GM23338 (cell line): Measurements from ENCODE around the gene NRL. TPM values are rescaled to one million over a fixed set of nuclear protein-coding genes. Genes with fewer than 3 reads are reported as not detected.

Experiments
- ATAC-seq: fragments of 200-7000 bp; cut with Tn5 transposase; 3 replicates; pipeline ENCODE4 v1.9.1; 2020
- DNase-seq: peaks from one replicate; pipeline ENCODE4 v3.0.0-alpha.2; 2015; ENCODE audit warnings: low spot score
- H2AFZ ChIP-seq: fragments of 200-600 bp; sonication (generic); 2 replicates; pipeline ENCODE4 v1.8.0; 2016; ENCODE audit warnings: antibody characterized with exemption, mild to moderate bottlenecking, moderate library complexity
- H3F3A ChIP-seq: fragments of 200-600 bp; sonication (generic); replicated peaks from 2 replicates; pipeline ENCODE4 v1.8.0; 2017; ENCODE audit warnings: antibody characterized with exemption, mixed run types, low read depth
- H3K27ac ChIP-seq: fragments of 200-600 bp; sonication (generic); 2 replicates; pipeline ENCODE4 v1.6.1; 2016; ENCODE audit warnings: low read depth
- H3K27me3 ChIP-seq: fragments of 200-600 bp; sonication (generic); 2 replicates; pipeline ENCODE4 v1.8.0; 2016; ENCODE audit warnings: mild to moderate bottlenecking, mixed run types, moderate library complexity; ENCODE audit not compliant: insufficient read depth
- H3K36me3 ChIP-seq: fragments of 200-600 bp; sonication (generic); 2 replicates; pipeline ENCODE4 v1.8.0; 2016; ENCODE audit warnings: mild to moderate bottlenecking; ENCODE audit not compliant: insufficient read depth
- H3K4me1 ChIP-seq: fragments of 200-600 bp; sonication (generic); 2 replicates; pipeline ENCODE4 v1.8.0; 2016; ENCODE audit warnings: mild to moderate bottlenecking, moderate library complexity; ENCODE audit not compliant: insufficient read depth
- H3K4me2 ChIP-seq: fragments of 200-600 bp; sonication (generic); 2 replicates; pipeline ENCODE4 v1.7.1; 2017; ENCODE audit warnings: mixed run types
- H3K4me3 ChIP-seq: fragments of 200-600 bp; sonication (generic); 2 replicates; pipeline ENCODE4 v1.6.1; 2016; ENCODE audit warnings: mixed run types
- H3K79me2 ChIP-seq: fragments of 200-600 bp; sonication (generic); replicated peaks from 2 replicates; pipeline ENCODE4 v1.8.0; 2017; ENCODE audit warnings: mild to moderate bottlenecking; ENCODE audit not compliant: insufficient read depth
- H3K9me2 ChIP-seq: fragments of 200-600 bp; sonication (generic); 2 replicates; pipeline ENCODE4 v1.8.0; 2017; ENCODE audit not compliant: insufficient read depth
- H4K20me1 ChIP-seq: fragments of 200-600 bp; sonication (generic); replicated peaks from 2 replicates; pipeline ENCODE4 v1.8.0; 2017; ENCODE audit warnings: mild to moderate bottlenecking; ENCODE audit not compliant: insufficient read depth
- H3K27ac Mint-ChIP-seq: 2 replicates; pipeline ENCODE4 v1.8.0; 2020; ENCODE audit warnings: inconsistent platforms, mild to moderate bottlenecking, moderate library complexity, mixed read lengths
- H3K27me3 Mint-ChIP-seq: 3 replicates; pipeline ENCODE4 v1.8.0; 2022; ENCODE audit warnings: low read depth, mild to moderate bottlenecking, moderate library complexity, mixed read lengths, inconsistent platforms; ENCODE audit not compliant: insufficient read depth, poor library complexity
- H3K36me3 Mint-ChIP-seq: 3 replicates; pipeline ENCODE4 v1.8.0; 2021; ENCODE audit warnings: low read depth, mild to moderate bottlenecking, inconsistent platforms, moderate library complexity, mixed read lengths
- H3K4me1 Mint-ChIP-seq: 3 replicates; pipeline ENCODE4 v1.8.0; 2020; ENCODE audit warnings: mild to moderate bottlenecking, inconsistent platforms, mixed read lengths
- H3K4me3 Mint-ChIP-seq: 3 replicates; pipeline ENCODE4 v1.8.0; 2021; ENCODE audit warnings: moderate library complexity, mild to moderate bottlenecking, inconsistent platforms, mixed read lengths
- H3K9me3 Mint-ChIP-seq: 3 replicates; pipeline ENCODE4 v1.8.0; 2020; ENCODE audit warnings: moderate library complexity, mild to moderate bottlenecking, inconsistent platforms, mixed read lengths
- CREB1 ChIP-seq: fragments of 250-450 bp; sonication (Bioruptor Pico); IDR thresholded peaks from 2 replicates; pipeline ENCODE4 v1.5.0; 2020; ENCODE audit warnings: low read depth, mild to moderate bottlenecking, moderate library complexity
- CTCF ChIP-seq, 2 experiments: fragments of 200-600 bp in 1 of 2; sonication (generic) in 1 of 2; conservative IDR thresholded peaks; 2 replicates each; pipeline versions ENCODE4 v1.5.1 to v1.6.1; 2016 to 2017; ENCODE audit warnings: antibody characterized with exemption in 2 of 2, low read depth in 2 of 2, mild to moderate bottlenecking in 2 of 2, moderate library complexity in 1 of 2
- ETS1 ChIP-seq: IDR thresholded peaks from 2 replicates; pipeline ENCODE4 v1.6.1; 2016; ENCODE audit warnings: antibody characterized with exemption
- EZH2 ChIP-seq: fragments of 200-600 bp; sonication (generic); IDR thresholded peaks from one replicate; pipeline ENCODE4 v1.8.0; 2017; ENCODE audit warnings: antibody characterized with exemption, mild to moderate bottlenecking, low read depth; ENCODE audit not compliant: unreplicated experiment
- EZH2phosphoT487 ChIP-seq: fragments of 200-600 bp; sonication (generic); IDR thresholded peaks from one replicate; pipeline ENCODE4 v1.8.1; 2018; ENCODE audit warnings: antibody characterized with exemption; ENCODE audit not compliant: unreplicated experiment
- JUNB ChIP-seq: IDR thresholded peaks from one replicate; pipeline ENCODE4 v1.6.1; 2016; ENCODE audit warnings: antibody characterized with exemption; ENCODE audit not compliant: unreplicated experiment
- NANOG ChIP-seq: IDR thresholded peaks from 2 replicates; pipeline ENCODE4 v1.6.1; 2016; ENCODE audit warnings: antibody characterized with exemption, borderline replicate concordance
- POLR2AphosphoS5 ChIP-seq: IDR thresholded peaks from 2 replicates; pipeline ENCODE4 v1.6.1; 2016; ENCODE audit warnings: antibody characterized with exemption, low read depth
- REST ChIP-seq: IDR thresholded peaks from one replicate; pipeline ENCODE4 v1.6.1; 2018; ENCODE audit warnings: antibody characterized with exemption; ENCODE audit not compliant: unreplicated experiment
- STAT1 ChIP-seq: IDR thresholded peaks from one replicate; pipeline ENCODE4 v1.6.1; 2016; ENCODE audit warnings: antibody characterized with exemption; ENCODE audit not compliant: unreplicated experiment
- ZNF114 ChIP-seq: fragments of 250-450 bp; sonication (Bioruptor Pico); IDR thresholded peaks from 2 replicates; pipeline ENCODE4 v1.5.0; 2020; ENCODE audit warnings: mild to moderate bottlenecking, moderate library complexity
- ZNF331 ChIP-seq: fragments of 250-450 bp; sonication (Bioruptor Pico); IDR thresholded peaks from 2 replicates; pipeline ENCODE4 v1.5.0; 2020; ENCODE audit warnings: low read depth, mild to moderate bottlenecking, moderate library complexity
- ZNF462 ChIP-seq: fragments of 250-450 bp; sonication (Bioruptor Pico); IDR thresholded peaks from 2 replicates; pipeline ENCODE4 v1.5.0; 2020; ENCODE audit warnings: mild to moderate bottlenecking, moderate library complexity
- polyA plus RNA-seq: library from polyadenylated mRNA; unstranded; fragments of >200 nt; fragmentation: Nextera tagmentation; extraction: Ambion mirVana; gene quantifications from 2 replicates; pipeline ENCODE4 v1.2.1, GENCODE V29; 2016
- total RNA-seq: library from RNA; depleted of rRNA; stranded (reverse); fragments of >200 nt; shearing (Covaris generic); gene quantifications from 2 replicates; pipeline ENCODE4 v1.2.3, GENCODE V29; 2014

NRL gene
- total and polyA plus RNA-seq, 2 experiments from 2014 or later, result 1.8 to 2.2 TPM

GRCh38 chr14:24074625-24075484 is 39.9 kb downstream of the NRL start:
- H3K4me1 Mint-ChIP-seq, result peaks cover 27% of the 10 kb centered on the region
- no peak overlapping the region for H3K27ac ChIP-seq
- H3K27me3 Mint-ChIP-seq, result peaks cover 20% of the 10 kb centered on the region
- H3K4me3 ChIP-seq, result no peak overlapping the region
- H4K20me1 ChIP-seq, result no peaks in the 10 kb centered on the region
- ATAC-seq (no peak), DNase-seq (no peak)
- H3F3A ChIP-seq, result 0 out of 2 replicates have a peak, but pooled peaks cover 4% of the 10 kb centered on the region
- H3K4me1 ChIP-seq, result peaks cover 6% of the 10 kb centered on the region; the same call in 1 of the 2 replicates
- no peaks in the 10 kb centered on the region for H3K9me3 Mint-ChIP-seq
- no peaks in the 10 kb centered on the region for H3K36me3 ChIP-seq
- no peak overlapping the region for H3K4me3 Mint-ChIP-seq
- H3K9me2 ChIP-seq, result no peaks in the 10 kb centered on the region
- TF ChIP-seq CREB1 (CRISPR knock-in tag) (no peak), ZNF462 (CRISPR knock-in tag) (no peak), NANOG (no peak), ZNF331 (CRISPR knock-in tag) (no peak), EZH2 (no peak), ETS1 (no peak), JUNB (no peak), CTCF (conservative IDR thresholded peaks at IDR 0.05; ENCODE audit: low read depth in 2 of 2) (no peak), REST (no peak), POLR2AphosphoS5 (no peak), STAT1 (no peak), ZNF114 (no peak), EZH2phosphoT487 (no peak)
- H3K36me3 Mint-ChIP-seq, result no peaks in the 10 kb centered on the region; the same call in 2 of the 3 replicates
- H3K4me2 ChIP-seq, result no peak overlapping the region
- H3K27me3 ChIP-seq, result no peaks in the 10 kb centered on the region
- H3K27ac Mint-ChIP-seq, result no peak overlapping the region
- no peak overlapping the region for H2AFZ ChIP-seq
- H3K79me2 ChIP-seq, result no peaks in the 10 kb centered on the region
